ENCODE data around the gene DSCAM.

The DSCAM gene

DNA sequence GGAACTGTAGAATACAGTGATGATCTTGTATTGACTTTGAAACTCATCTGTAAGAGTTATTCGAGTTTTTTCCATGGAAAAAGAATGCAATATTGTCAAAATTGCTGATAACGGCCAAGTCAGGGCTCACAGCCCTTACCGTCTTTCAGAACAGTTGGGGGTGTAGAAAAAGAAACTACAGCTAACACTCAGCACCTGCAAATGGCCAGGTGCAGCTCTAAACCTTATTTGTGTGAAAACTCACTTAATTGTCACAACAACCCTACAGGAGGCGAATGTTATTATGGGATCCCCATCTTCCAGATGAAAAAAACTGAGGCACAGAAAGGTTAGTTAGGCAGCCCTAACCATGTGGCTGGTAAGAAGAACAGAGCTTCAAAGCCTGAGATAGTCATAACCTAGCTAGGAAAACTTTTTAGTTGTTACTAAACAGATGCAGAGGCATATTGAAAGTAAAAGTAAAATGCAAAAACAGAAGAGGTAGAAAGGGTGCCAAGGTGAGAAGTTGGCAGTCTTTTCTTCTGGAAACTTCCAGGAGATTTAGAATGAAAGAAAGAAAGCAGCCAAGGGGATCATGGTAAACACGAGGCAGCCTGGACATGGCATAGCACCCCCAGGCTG lies 76.4 kb downstream of the DSCAM start:
- DNase-seq (ENCODE audit: low read depth) = no peak

DNA sequence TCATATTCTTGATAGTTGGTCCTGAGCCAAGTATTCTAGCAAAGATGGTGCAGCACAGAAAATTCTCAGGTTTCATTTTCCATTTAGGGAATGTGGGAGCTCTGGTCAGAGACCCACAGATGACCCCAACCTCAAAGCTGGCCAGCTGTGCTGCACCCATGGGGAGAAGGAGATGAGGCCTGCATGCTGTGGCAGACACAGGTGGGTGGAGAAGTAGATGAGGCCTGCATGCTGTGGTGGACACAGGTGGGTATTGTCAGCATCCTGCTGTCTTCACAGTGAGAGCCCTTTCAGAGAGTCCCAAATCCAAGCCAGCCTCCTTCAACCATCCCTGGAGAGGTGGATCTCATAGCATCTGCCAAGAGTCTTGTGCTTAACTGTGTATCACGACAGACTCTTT lies 77.7 kb downstream of the DSCAM start:
- DNase-seq (ENCODE audit: low read depth) = no peak

DNA sequence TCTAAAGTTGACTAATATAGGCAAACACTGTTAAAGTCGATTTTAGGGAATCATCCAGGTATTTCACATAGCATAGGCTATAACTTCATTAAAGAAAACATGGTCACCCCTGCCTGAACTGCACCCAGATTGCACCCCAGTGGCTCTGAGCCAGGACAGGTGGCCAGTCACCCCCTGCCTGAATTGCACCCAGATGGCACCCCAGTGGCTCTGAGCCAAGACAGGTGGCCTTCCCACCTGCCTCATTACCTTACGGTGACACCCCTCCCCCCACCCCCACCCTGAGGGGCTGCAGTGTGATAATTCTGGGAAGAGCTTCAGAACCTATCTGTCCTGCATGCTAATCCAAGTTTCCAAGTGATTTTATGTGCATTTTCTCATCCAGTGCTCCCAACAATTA lies 78.9 kb downstream of the DSCAM start:
- no peak for DNase-seq (ENCODE audit: low read depth)

DNA sequence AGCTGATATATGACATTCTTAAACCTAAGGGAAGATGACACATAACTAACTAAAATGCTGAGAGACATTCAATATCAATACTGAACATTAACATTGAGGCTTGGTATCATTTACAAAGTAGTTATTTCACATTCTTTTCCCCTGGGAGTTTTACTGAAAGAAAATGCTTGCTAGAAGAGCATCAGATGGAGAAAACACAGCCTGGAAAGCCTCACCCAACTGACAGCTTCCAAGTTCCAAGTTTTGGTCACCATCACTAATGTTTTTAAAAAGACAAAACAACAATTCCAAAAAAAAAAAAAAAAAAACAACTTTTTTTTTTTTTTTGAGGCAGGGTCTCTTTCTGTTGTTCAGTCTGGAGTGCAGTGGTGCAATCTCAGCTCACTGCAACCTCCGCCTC lies 80.6 kb downstream of the DSCAM start:
- DNase-seq (ENCODE audit: low read depth) = no peak

DNA sequence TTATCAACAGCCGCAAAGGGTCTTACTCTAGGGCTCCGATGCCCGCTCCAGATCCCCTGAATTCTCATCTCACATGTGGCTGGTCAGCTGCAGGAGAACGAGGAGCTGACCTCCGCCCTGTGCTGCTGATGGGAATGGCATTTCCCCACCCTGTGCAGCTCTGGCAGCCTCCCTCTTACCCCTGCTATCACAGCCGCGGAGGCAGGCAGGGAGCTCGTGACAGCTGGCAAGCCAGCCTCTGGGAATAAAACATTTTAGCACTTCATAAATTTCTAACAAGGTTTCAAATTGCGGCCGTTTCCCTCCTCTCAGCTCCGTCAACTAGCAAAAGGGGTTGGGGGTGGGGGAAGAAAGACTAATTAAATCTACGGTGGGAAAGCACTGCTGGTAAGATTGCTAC lies 81.1 kb downstream of the DSCAM start:
- DNase-seq (ENCODE audit: low read depth) = peak; percentile 16

DNA sequence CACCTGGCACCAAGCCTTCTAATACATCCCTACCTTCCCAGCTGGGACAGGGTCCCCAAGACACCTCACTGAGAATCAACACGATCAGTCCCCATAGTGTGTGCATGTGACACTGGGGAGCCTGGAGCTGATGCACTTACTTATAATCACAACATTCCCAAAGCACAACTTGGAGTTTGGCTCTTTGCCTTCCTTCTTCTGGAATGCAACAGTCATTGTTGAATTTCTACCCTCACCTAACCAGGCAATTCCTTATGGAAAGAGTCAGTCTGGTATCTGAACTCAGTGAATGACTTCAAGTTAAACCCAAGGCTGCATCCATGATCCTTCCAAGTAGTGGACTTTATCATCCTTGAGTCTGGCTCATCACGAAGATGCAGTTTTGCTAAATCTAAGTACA lies 86.1 kb downstream of the DSCAM start:
- peak; percentile 71 for DNase-seq (ENCODE audit: low read depth)

DNA sequence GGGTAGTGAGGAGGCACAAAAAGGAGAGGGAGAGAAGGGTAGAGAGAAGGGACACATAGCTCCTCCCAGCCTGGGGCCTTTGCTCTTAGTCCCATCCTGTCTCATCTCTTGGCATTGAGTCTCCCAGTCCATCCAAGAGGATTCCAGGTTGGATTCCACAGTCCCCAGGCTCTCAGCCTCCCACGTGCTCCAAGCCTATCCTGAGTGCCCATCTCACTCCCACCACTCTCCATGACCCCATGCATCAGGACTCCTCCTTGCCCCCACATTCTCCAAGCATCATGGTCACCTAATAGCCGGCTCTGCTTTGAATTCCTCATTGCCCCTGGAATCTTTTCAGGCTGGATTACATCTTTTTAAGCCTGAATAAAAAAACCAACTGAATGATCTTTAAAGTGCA lies 87.9 kb downstream of the DSCAM start:
- no peak for DNase-seq (ENCODE audit: low read depth)

DNA sequence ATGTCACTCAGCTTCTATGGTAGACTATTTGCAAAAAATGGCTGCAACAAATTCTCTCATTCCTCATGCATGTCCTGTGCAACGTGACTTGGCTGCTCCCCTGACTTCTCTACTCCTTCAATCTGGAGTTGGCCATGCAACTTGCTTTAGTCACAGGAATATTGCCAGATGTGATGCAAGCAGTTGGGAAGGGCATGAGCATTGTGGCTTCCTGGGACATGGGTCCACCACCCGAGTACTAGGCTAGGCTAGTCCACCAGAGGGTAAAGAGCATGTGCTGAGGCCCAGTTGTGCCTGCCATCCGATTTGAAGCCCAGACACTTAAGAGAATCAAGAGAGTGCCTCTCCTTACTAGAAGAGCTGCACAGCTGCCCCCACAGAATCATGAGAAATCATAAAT lies 89.6 kb downstream of the DSCAM start:
- no peak for DNase-seq (ENCODE audit: low read depth)

DNA sequence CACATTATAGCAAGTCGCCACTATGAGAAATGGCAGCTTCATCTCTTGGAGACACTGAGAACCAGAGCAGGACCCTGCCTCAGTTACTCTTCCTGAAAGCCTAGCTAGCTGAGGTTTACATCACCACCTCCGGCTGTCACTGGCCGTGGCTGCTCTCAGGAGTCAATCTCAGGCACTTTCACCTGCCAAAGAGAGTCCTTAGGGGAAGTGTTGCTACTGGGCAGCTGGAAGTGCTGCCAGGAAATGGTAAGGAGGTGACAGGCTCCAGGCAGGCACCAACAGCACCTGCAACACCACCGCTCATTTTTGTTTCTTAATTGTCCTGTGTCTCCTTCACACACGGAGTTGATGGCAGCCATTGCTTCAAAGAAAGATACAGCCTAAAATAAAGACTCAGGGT lies 92.5 kb downstream of the DSCAM start:
- no peak for DNase-seq (ENCODE audit: low read depth)

DNA sequence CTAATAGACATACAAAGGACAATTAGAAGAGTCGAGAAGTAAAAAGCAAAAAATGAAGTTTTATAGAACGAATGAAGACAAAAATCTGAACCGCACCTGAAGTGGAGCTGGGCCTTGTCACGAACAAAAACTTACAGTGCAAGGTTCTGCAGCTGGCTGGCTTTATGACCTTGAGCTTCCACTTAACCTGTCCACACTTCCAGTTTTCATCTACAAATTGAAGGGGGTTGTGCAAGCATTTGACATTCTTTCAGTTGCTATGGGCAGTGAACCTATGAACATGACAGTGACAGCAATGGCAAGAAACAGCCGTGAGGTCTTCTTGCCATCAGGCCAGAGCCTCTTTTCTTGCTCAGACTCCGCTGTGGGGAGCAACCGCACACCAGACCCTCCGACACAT lies 93.2 kb downstream of the DSCAM start:
- DNase-seq (ENCODE audit: low read depth) = no peak

DNA sequence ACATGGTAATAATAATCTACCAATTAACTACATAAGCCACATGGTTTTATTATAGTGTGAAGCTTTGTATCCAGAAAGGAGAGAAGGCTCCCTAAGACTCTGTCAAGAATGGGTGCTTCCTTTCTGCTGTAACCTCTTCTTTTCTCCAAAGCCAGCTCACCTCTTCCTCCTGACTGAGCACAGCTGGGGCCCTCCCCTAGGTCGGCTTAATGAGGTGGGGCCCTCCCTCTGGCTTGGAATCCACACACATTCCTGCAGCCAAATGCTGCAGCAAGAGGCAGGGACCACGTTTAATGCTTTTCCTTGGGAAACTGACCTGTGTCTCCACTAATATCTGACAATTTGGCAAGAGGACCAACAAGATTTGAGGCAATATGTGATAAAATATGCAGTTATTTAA lies 94.8 kb downstream of the DSCAM start:
- DNase-seq (ENCODE audit: low read depth) = no peak

DNA sequence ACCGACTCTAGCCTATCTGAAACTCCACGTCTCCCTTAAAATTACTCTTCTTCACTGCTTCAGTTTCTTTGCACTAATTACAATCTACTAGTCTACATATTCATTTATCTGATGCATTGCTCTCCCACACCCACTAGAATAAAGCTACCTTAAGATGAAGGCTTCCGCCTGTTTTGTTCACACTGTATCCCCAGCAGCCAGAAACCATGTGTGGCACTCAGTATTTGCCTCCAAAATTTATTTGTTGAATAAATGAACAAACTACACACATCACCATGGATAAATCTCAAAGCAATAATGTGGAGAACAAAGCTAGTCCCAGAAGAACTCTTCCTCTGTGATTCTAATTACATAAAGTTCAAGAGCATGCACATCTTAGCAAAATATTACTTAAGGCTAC lies 95.7 kb downstream of the DSCAM start:
- no peak for DNase-seq (ENCODE audit: low read depth)

DNA sequence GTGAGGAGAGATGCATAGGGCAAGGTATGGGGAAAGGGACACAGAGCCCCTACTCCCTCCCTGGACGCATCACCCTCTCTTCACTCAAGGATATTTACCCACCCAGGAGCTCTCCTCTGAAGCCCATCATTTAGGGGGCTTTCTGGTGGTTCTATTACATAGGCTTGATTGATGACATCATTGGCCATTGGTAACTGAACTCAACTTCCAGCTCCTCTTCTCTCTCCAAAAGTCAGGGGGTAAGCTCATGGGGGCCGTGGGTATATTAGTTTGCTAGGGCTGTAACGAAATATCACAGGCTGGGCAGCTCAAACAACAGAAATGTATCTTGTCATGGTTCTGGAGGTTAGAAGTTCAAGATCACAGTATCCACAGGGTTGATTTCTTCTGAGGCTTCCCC lies 110.8 kb downstream of the DSCAM start:
- DNase-seq (ENCODE audit: low read depth) = no peak

DNA sequence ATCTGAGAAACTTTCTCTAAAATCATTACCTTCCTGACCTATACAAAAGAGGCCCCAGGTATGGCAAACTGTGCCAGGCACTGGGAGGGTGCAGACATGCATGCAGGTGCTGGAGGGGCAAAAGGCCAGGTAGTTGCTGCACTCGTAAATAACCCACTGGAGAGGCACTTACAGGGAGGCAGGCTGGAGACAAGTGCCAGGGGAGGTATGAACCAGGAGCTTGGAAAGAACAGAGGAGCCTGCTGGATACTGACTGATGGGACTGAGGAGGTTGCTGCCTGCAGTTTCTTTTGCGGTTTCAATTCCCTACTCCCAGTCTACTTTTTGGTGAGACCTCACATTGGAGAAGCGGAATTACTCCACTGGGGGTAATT lies 113.9 kb downstream of the DSCAM start:
- DNase-seq (ENCODE audit: low read depth) = no peak

DNA sequence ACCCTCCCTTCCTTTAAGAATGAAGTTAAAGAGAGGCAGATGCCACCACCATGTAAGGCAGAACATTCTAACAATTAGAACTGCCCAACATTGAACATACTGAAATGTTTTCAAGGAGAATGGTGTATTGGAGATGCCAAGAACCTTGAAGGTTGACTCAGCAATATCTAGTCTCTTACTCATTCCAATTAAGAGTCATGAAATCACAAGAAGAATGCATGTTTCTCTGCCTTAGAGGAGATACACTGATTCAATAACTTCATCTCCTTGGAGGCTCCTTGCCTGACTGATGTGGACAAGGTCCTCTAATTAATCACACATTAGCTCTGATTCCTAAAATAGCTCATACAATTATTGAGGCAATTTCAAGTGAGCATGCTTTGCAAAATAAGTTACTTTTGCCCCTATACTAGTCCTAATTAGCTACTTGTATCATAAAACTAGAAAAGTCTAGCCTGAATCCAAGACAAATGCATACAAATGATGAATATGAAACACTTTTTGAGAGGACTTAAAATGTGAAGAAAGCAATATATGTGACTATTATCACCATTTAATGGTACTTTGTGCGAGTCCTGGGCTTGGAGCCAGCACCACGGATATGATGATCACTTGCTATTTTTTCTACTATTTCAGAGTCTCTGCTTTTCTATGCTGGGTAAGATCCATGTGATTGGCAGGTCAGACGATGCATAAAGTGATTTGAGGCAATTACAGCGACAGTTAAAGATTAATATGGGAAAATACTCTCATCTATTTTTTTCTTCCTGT lies 114.5 kb downstream of the DSCAM start:
- peak; percentile 82 for DNase-seq (ENCODE audit: low read depth)

DNA sequence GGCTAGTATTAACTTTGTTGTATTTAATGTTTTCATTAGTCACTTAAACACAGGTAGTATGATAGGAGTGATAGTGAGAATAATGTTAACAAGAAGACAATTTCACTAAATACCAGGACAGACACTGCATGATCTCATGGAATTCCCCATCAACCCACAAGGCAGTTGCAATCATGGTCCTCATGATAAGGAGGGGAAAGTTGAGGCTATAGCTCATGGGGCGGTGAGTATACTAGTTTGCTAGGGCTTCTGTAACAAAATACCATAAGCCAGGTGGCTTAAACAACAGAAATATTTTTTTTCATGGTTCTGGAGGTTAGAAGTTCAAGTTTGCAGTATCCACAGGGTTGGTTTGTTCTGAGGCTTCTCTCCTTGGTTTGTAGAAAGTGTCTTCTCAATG lies 115.8 kb downstream of the DSCAM start:
- no peak for DNase-seq (ENCODE audit: low read depth)

DNA sequence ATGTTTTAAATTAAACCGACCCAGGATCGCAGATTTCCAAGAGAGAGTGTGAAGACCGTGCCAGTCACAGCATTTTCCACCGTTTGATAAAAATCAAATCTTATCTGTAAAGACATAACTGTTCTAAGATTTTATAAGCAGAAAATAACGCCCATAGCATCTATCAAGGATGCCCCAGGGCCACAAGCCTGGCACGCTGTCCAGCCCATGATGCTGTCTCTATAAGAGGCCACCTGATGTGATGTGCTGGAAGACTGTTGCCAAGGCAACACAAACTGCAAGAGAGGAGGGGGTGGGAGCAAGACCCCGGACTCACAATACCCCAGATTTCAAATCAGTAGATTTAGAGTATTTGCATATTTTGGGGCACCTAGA lies 116.5 kb downstream of the DSCAM start:
- DNase-seq (ENCODE audit: low read depth) = no peak

DNA sequence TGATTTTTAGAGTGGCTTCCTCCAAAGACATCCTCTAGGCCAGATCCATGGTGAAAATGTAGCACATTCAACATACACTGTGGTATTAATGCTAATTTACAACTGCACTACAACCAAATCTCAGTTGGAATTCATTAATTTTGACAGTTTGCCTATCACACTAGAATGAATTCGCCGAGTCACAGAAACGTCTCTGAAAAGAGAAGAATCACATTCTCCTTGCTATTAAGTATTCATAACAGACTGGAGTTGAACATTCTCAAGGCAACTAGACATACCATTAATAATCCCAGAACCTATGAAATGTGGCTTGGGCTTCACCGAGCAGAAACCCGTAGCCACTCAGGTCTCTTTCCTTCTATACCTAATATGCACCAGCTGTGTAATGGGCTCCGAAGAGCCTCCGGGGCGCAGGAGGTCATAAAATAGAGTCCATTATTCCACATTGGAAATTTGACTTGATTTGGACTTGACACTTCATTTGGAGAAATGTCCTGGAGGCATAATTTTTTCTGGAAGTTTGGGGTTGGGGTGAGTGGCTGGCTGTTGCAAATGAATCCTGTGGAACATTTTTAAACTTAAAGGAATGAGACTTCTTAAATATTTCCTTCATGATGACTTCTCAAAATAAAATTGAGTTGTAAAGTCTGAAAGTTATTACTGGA lies 117.1 kb downstream of the DSCAM start:
- peak; percentile 77 for DNase-seq (ENCODE audit: low read depth)

DNA sequence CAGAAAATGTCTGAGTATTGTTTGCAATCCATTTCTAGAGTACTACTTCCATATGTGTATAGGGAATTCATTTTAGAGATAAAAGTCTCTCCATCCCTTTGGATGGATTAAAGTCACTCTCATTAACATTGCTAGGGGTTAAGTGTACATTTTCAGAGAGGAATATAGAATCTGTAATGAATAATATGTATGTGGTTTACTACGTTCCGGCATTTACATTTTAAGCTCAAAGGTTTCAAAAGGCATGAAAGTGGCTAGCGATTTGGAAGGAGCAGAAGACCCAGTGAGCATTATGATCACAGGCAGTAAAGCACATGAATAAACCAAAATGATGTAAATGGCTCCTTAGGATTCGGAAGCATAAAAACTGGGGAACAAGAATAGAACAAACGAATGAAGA lies 123.0 kb downstream of the DSCAM start:
- no peak for DNase-seq (ENCODE audit: low read depth)

DNA sequence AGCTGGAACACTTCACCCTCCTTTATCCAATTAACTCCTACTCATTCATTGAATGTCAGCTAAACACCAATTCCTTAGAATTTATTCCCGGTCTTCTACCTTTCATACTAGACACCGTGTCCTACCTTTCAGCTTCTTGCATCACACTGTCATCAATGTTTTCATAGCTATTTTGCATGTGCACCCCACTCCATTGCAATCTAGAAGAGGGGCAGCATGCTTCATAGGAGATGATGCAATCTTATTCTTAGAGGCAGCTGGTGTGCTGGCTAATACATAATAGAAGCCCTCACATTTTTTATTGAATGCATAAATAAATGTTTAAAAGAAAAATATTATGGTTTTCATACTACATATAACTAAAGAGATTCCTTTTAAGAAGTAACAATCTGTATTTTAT lies 123.6 kb downstream of the DSCAM start:
- DNase-seq (ENCODE audit: low read depth) = no peak

DNA sequence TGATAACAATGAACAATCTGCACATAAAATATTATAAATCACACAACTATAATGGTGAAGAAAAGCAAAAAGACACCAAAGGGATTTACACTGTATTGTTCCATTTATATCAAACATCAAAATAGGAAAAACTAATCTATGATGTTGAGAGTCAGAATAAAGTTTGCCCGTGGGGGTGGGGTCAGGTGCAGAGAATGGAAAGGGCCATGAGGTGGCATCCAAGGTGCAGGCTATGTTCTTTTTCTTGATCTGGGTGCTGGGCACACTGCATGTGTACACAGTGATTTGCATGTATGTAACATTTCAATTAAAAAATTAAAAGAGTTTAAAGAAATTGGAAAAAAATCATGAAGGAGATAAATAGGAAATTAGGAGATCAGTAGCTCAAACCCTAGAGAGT lies 127.3 kb downstream of the DSCAM start:
- DNase-seq (ENCODE audit: low read depth) = no peak

DNA sequence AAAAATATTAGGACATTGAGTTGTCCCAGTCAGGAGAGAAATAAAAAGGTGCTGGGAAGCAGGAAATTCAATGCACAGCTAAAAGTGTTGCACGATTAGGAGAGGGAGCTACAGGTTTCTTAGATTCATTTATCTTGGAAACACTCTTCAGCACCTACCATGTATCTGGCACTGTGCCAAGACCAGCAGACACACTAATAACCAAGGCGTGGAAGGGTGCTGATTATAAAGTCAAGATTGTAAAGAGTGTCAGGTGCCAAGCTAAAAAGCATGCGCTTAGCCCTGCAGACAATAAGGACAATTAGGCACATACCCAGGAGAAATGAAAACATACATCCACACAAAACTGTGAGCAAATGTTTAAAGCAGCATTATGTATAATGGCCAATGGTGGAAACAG lies 129.9 kb downstream of the DSCAM start:
- no peak for DNase-seq (ENCODE audit: low read depth)

DNA sequence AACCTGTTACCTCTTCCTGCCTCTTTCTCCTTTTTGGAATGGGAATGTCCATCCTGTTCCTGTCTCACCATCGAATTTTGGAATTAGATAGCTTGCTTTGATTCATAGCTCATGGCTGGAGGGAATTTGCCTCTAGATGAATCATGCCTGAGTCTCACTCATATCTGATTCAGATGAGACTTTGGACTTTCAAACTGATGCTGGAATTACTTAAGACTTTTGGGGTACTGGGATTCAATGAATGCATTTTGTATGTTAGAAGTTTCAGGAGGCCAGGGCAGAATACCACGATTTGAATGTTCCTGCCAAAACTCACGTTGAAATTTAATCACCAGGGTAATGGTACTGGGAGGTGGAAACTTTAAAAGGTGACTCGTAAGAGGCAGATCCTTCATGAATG lies 132.4 kb downstream of the DSCAM start:
- DNase-seq (ENCODE audit: low read depth) = peak; percentile 48
